ENCODE measurements around the gene SLC16A5. TPM values are rescaled to one million over a fixed set of nuclear protein-coding genes. Genes with fewer than 3 reads are reported as not detected.

SLC16A5 gene
- total RNA-seq, 1 donor from 2014 or later = 7.3 TPM

GRCh38 chr17:75152922-75153779, 65.4 kb downstream of the SLC16A5 start:
- Mint-ChIP-seq H3K27ac (ENCODE audit: unreplicated experiment) (peak overlapping the region; percentile 99), H3K27me3 (ENCODE audit: low read depth) (peaks cover 14% of the 10 kb centered on the region), H3K4me1 (peaks cover 29% of the 10 kb centered on the region), H3K4me3 (peak overlapping the region; percentile 96), H3K36me3 (ENCODE audit: low read depth) (peaks cover 17% of the 10 kb centered on the region), H3K9me3 (no peaks in the 10 kb centered on the region)
- no peak for TF ChIP-seq CTCF (conservative IDR thresholded peaks at IDR 0.05)
- DNase-seq (ENCODE audit: low read depth, low spot score) = peak; percentile 22

GRCh38 chr17:75153780-75154194, 66.0 kb downstream of the SLC16A5 start:
- H3K36me3 Mint-ChIP-seq (ENCODE audit: low read depth) = peaks cover 17% of the 10 kb centered on the region
- H3K27me3 Mint-ChIP-seq (ENCODE audit: low read depth) = peaks cover 14% of the 10 kb centered on the region
- TF ChIP-seq CTCF (conservative IDR thresholded peaks at IDR 0.05) = no peak
- peak; percentile 24 for DNase-seq (ENCODE audit: low read depth, low spot score)
- H3K4me1 Mint-ChIP-seq = peaks cover 26% of the 10 kb centered on the region
- no peaks in the 10 kb centered on the region for H3K9me3 Mint-ChIP-seq
- H3K4me3 Mint-ChIP-seq = peak overlapping the region; percentile 96
- H3K27ac Mint-ChIP-seq (ENCODE audit: unreplicated experiment) = peak overlapping the region; percentile 99

- H3K4me3 Mint-ChIP-seq = peak within 1 kb of the TSS; percentile 96
- H3K27me3 Mint-ChIP-seq (ENCODE audit: low read depth) = peaks cover 14% of the 10 kb centered on the region
- TF ChIP-seq CTCF (conservative IDR thresholded peaks at IDR 0.05) = no peak
- peaks cover 25% of the 10 kb centered on the region for H3K4me1 Mint-ChIP-seq
- peak; percentile 97 for DNase-seq (ENCODE audit: low read depth, low spot score)
- H3K9me3 Mint-ChIP-seq = no peaks in the 10 kb centered on the region
- peaks cover 17% of the 10 kb centered on the region for H3K36me3 Mint-ChIP-seq (ENCODE audit: low read depth)
- H3K27ac Mint-ChIP-seq (ENCODE audit: unreplicated experiment) = peak within 1 kb of the TSS; percentile 99
These were observed 66.7 kb downstream of the SLC16A5 start, which contains the start of gene JPT1 for GRCh38 chr17:75154195-75155106. TSS of gene JPT1 (minus strand) at chr17:75154512. CDS start at chr17:75154397, 115 bp downstream.

- no peak for TF ChIP-seq CTCF (conservative IDR thresholded peaks at IDR 0.05)
- Mint-ChIP-seq H3K4me3 (peak overlapping the region; percentile 89), H3K27ac (ENCODE audit: unreplicated experiment) (no peak overlapping the region), H3K36me3 (ENCODE audit: low read depth) (peaks cover 16% of the 10 kb centered on the region), H3K9me3 (no peaks in the 10 kb centered on the region), H3K4me1 (peaks cover 20% of the 10 kb centered on the region), H3K27me3 (ENCODE audit: low read depth) (peaks cover 14% of the 10 kb centered on the region)
- DNase-seq (ENCODE audit: low read depth, low spot score) = no peak
These were observed 67.4 kb downstream of the SLC16A5 start for GRCh38 chr17:75155191-75155601.

Other genes starting within 250 kb of the SLC16A5 start
- gene GRIN2C, start 228.1 kb upstream of the SLC16A5 start, total RNA-seq = 0.02 and 0.07 TPM in 2 replicates
- 13.3 and 14.8 TPM in 2 replicates for gene FDXR, start 215.0 kb upstream of the SLC16A5 start, total RNA-seq
- not detected in 2 replicates for gene FADS6, start 194.3 kb upstream of the SLC16A5 start, total RNA-seq
- gene USH1G, start 164.7 kb upstream of the SLC16A5 start, total RNA-seq = 0.14 TPM in 1 of 2 replicates, not detected in the other
- not detected in 2 replicates for gene OTOP2, start 163.7 kb upstream of the SLC16A5 start, total RNA-seq
- gene OTOP3, start 152.1 kb upstream of the SLC16A5 start, total RNA-seq = not detected in 2 replicates
- gene HID1, start 115.2 kb upstream of the SLC16A5 start, total RNA-seq = 11.8 and 14.6 TPM in 2 replicates
- gene CDR2L, start 100.3 kb upstream of the SLC16A5 start, total RNA-seq = 24.0 and 24.1 TPM in 2 replicates
- gene MRPL58, start 75.3 kb upstream of the SLC16A5 start, total RNA-seq = 35.3 and 37.6 TPM in 2 replicates
- gene ATP5PD, start 41.0 kb upstream of the SLC16A5 start, total RNA-seq = 198 and 208 TPM in 2 replicates
- 35.2 and 37.8 TPM in 2 replicates for gene KCTD2, start 40.7 kb upstream of the SLC16A5 start, total RNA-seq
- gene ARMC7, start 22.0 kb downstream of the SLC16A5 start, total RNA-seq = 15.6 and 15.8 TPM in 2 replicates
- gene NT5C, start 43.8 kb downstream of the SLC16A5 start, total RNA-seq = 68.0 and 70.2 TPM in 2 replicates
- gene JPT1, start 66.6 kb downstream of the SLC16A5 start, total RNA-seq = 319 and 334 TPM in 2 replicates
- gene SUMO2, start 95.0 kb downstream of the SLC16A5 start, total RNA-seq = 773 and 776 TPM in 2 replicates
- 122 and 126 TPM in 2 replicates for gene NUP85, start 117.7 kb downstream of the SLC16A5 start, total RNA-seq
- gene GGA3, start 173.7 kb downstream of the SLC16A5 start, total RNA-seq = 57.2 and 59.0 TPM in 2 replicates
- 84.7 and 86.4 TPM in 2 replicates for gene MRPS7, start 173.9 kb downstream of the SLC16A5 start, total RNA-seq
- 13.8 and 15.9 TPM in 2 replicates for gene MIF4GD, start 183.3 kb downstream of the SLC16A5 start, total RNA-seq
- gene SLC25A19, start 201.5 kb downstream of the SLC16A5 start, total RNA-seq = 15.7 and 18.6 TPM in 2 replicates